GM12801 (cell line): Measurements from ENCODE around the gene ARHGEF10L.

Source experiments
- TF ChIP-seq, protein P1 (sequence below): IDR thresholded peaks from one replicate; pipeline ENCODE4 v1.5.1; 2011; ENCODE audit warnings: control low read depth; ENCODE audit not compliant: insufficient read length; ENCODE audit errors: extremely low read depth

Gene ARHGEF10L

DNA sequence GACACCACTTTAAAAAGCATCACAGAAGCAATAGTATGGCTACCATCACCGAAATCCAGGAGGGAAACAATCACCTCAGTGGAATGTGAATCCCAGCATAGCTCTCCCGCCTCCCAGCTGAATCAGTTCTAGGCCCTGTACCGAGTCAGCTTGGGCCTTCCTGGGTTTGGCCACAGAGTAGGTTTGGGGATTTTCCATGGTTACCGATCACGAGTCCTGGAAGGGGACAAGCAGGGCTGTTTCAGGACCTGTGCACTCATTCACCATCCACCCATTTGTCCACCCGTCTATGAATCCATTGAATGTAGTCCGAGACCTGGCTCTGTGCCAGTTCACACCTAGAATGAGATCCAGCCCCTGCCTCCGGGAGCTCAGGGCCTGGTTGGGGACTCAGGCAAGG is 94.2 kb downstream of the ARHGEF10L start:
- TF ChIP-seq, protein P1, sequence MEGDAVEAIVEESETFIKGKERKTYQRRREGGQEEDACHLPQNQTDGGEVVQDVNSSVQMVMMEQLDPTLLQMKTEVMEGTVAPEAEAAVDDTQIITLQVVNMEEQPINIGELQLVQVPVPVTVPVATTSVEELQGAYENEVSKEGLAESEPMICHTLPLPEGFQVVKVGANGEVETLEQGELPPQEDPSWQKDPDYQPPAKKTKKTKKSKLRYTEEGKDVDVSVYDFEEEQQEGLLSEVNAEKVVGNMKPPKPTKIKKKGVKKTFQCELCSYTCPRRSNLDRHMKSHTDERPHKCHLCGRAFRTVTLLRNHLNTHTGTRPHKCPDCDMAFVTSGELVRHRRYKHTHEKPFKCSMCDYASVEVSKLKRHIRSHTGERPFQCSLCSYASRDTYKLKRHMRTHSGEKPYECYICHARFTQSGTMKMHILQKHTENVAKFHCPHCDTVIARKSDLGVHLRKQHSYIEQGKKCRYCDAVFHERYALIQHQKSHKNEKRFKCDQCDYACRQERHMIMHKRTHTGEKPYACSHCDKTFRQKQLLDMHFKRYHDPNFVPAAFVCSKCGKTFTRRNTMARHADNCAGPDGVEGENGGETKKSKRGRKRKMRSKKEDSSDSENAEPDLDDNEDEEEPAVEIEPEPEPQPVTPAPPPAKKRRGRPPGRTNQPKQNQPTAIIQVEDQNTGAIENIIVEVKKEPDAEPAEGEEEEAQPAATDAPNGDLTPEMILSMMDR = no peak

DNA sequence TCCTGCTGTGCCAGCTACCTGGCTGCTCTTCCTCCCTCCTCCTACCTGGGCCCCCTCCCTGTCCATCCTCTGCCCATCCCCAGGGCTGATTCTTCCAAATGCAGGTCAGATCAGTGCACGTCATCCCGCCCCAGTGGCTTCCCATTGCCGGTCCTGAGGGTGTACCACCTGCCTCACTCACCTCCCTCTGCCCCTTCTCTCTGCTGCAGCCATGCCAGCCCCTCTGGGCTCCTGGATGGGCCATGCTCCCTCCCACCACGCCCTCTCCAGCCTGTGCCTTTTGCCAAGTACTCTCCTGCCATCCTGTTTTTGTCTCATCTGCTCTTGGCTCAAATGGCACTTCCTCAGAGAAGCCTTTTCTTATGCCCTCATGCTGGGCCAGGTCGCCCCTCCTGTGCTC is 95.8 kb downstream of the ARHGEF10L start:
- TF ChIP-seq, protein P1 = no peak

DNA sequence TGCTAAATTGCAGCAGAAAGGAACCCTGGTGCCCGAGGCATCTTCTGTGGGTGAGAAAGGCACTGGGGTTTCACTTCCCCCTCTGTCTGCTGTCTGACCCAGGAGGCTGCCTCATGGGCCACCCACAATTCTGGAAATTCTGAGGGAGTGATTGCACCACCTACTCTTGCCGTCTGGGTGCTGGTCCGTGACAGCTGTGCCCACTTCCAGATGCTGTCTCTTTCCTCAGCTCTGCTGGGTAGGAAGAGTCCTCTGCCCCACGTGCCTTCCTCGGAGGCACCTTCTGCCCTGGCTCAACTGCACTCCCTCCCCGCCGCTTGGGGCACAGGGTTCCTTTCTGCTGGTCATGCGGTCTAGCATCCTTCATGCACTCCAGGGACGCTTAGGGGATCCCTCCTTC is 96.3 kb downstream of the ARHGEF10L start:
- TF ChIP-seq, protein P1 = no peak

DNA sequence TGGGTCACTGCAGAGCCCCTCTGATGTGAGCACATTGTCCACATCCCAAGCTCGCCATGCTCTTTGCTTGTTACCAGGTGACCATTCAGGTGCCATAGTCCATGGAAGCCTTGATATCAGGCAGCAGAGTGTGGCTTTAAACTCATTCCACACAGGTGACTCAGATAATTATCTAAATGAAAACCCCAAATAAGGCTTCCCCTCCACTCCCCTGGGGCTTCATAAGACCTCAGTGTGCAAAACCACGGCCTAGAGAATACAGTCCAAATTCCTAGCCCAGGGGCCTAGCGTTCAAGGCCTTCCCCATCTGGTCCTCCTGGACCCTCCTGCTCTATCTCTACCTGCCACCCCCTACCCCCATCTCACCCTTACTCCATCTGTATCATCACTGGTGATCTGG is 97.1 kb downstream of the ARHGEF10L start:
- TF ChIP-seq, protein P1 = no peak

DNA sequence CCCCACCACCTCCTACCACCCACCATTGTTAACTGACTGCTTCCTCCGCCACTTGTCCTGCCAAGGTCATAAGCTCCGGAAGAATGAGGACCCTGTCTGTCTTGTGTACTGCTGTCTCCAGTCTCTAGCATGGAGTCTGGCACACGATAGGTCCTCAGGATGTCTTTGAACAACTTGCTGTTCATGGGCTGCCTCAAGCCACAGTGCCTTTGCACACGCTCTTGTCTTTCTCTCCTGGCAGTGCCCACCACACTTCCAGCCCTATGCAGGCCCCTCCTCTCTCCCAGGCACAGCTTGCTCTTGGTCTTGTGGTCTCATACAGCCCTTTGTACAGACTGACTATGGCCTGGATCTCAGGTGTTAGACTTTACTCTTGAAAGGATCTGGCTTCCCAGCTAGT is 97.6 kb downstream of the ARHGEF10L start:
- TF ChIP-seq, protein P1 = no peak

DNA sequence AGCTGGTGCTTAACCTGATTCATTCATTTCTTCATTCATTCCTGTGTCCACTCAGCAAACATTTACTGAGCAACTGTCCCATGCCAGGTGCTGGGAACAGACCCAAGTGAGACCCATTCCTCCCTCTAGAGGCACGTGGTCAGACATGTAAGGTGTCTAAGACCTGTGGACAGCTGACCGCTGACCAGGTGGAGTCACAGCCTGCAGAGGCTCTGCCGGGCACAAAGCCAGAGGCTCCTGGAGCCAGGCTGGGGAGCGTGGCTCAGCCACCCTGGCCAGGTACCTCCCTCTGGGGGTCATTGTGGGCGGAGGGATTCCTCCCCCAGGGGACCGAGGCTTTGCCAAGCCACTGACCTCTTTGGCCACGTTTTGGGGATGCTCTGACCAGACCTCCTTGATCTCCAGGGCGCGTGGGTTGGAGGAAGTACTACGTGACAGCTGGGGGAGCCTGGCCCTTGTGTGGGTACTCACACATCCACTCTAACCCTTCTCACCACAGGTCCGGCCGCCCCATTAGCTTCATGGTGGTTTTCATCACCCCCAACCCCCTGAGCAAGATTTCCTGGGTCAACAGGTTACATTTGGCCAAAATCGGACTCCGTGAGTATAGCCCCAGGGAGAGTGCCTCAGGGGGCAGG is 100.3 kb downstream of the ARHGEF10L start:
- TF ChIP-seq, protein P1 = no peak

DNA sequence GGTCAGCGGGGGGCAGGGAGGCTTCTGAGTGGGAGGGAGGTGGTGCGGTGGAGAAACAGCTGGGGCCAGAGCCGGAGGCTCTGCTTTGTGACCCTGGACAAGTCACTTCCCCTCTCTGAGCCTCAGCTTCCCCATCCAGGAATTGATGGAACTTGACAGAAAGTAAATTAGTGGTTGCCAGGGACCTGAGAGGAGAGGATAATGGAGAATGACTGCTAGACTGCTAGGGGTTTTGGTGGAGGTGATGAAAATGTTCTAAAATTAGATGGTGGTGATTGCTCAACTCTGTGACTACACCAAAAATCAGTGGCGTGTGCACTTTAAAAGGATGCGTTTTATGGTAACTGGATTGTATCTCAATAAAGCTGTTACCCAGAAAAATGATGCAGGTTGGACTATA is 100.9 kb downstream of the ARHGEF10L start:
- TF ChIP-seq, protein P1 = no peak
